Vagina (tissue), 2 donors: Measurements from ENCODE around the gene AGPAT1.

Experiments
- CTCF ChIP-seq, 3 experiments: fragments of 450-650 bp in 2 of 3; fragments of 200-600 bp in 1 of 3; sonication (generic) in 1 of 3; IDR thresholded peaks; one replicate each; pipeline ENCODE4 v1.5.1; 2017 to 2019; ENCODE audit warnings: antibody characterized with exemption in 3 of 3, mild to moderate bottlenecking in 2 of 3, moderate library complexity in 2 of 3
- POLR2A ChIP-seq, 2 donors: fragments of 450-650 bp; IDR thresholded peaks; one replicate each; pipeline ENCODE4 v1.6.1; 2017; ENCODE audit warnings: antibody characterized with exemption in 2 of 2, mild to moderate bottlenecking in 2 of 2, moderate library complexity in 2 of 2

GRCh38 chr6:32128751-32129296 lies 47.1 kb downstream of the AGPAT1 start:
- TF ChIP-seq POLR2A (IDR thresholded peaks at IDR 0.05): no peak
- no peak for TF ChIP-seq CTCF (IDR thresholded peaks at IDR 0.05)
